ENCODE measurements around the gene ABCC1.

The ABCC1 gene

DNA sequence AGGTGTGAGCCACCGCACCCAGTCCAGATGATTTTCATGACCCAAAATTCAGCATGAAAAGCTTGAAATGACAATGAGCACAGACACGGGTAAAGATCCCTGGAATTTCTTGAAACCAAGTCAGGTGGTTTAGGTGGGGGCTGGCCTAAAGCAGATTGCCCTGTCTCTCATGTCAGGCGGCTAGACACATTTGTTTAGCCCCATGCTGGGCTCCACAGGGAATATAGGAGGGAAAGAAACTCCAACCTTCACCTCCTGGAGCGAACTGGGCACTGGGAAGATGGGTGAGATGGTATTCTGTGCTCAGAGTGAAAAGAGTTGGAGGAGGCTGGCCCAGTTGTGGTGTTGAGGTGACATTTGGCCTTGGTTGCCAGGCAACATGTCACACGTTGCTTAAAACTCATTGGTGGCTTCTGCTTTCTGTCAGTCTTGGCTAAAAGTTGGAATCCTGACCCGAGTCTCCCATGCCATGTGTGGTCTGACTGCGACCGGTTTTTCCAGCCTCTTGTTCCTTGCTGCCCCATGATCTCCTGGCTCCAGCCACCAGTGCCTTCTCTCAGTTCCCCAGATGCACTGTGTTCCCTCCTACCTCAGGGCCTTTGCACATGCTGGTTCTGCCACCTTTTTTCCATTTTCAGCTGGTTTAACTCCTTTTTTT, 160.2 kb downstream of the ABCC1 start:
- TF ChIP-seq, protein P1, sequence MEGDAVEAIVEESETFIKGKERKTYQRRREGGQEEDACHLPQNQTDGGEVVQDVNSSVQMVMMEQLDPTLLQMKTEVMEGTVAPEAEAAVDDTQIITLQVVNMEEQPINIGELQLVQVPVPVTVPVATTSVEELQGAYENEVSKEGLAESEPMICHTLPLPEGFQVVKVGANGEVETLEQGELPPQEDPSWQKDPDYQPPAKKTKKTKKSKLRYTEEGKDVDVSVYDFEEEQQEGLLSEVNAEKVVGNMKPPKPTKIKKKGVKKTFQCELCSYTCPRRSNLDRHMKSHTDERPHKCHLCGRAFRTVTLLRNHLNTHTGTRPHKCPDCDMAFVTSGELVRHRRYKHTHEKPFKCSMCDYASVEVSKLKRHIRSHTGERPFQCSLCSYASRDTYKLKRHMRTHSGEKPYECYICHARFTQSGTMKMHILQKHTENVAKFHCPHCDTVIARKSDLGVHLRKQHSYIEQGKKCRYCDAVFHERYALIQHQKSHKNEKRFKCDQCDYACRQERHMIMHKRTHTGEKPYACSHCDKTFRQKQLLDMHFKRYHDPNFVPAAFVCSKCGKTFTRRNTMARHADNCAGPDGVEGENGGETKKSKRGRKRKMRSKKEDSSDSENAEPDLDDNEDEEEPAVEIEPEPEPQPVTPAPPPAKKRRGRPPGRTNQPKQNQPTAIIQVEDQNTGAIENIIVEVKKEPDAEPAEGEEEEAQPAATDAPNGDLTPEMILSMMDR (conservative IDR thresholded peaks at IDR 0.05; ENCODE audit: control insufficient read depth, insufficient read depth, low read depth, low read length), result no peak
- no peak overlapping the region for H3K4me3 ChIP-seq (ENCODE audit: control insufficient read depth, low read depth, low read length)
- no peak for DNase-seq (ENCODE audit: low read depth)

DNA sequence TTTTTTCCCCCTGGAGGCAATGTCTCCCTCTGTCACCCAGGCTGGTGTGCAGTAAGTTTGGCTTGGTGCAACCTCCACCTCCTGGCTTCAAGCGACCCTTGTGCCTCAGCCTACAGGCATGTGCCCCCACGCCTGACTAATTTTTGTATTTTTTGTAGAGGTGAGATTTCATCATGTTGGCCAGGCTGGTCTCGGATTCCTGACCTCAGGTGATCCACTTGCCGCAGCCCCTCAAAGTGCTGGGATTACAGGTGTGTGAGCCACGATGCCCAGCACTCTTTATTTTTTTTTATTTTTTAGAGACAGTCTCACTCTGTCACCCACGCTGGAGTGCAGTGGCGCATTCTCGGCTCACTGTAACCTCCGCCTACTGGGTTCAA, 160.7 kb downstream of the ABCC1 start:
- DNase-seq (ENCODE audit: low read depth), result no peak
- no peak overlapping the region for H3K4me3 ChIP-seq (ENCODE audit: control insufficient read depth, low read depth, low read length)
- TF ChIP-seq, protein P1 (conservative IDR thresholded peaks at IDR 0.05; ENCODE audit: control insufficient read depth, insufficient read depth, low read depth, low read length), result no peak

DNA sequence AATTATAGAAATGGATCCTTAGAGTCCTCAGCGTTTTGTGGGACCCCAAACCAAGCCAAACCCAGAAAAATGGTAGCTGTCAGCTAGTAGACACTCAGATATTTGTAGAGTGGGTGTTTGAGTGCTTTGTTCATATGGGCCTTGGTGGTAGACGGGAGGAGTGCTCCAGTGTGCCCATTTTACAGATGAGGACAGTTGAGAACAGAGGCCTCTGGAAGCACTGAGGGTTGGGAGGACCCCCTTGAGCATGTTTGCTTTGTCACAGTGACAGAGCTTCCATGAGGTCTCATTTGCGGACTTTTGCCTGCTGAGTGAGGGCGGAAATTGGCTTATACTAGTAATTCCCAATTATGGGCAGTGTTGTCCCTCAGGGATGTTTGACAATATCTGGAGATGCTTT, 162.2 kb downstream of the ABCC1 start:
- no peak overlapping the region for H3K4me3 ChIP-seq (ENCODE audit: control insufficient read depth, low read depth, low read length)
- TF ChIP-seq, protein P1 (conservative IDR thresholded peaks at IDR 0.05; ENCODE audit: control insufficient read depth, insufficient read depth, low read depth, low read length), result no peak
- no peak for DNase-seq (ENCODE audit: low read depth)

DNA sequence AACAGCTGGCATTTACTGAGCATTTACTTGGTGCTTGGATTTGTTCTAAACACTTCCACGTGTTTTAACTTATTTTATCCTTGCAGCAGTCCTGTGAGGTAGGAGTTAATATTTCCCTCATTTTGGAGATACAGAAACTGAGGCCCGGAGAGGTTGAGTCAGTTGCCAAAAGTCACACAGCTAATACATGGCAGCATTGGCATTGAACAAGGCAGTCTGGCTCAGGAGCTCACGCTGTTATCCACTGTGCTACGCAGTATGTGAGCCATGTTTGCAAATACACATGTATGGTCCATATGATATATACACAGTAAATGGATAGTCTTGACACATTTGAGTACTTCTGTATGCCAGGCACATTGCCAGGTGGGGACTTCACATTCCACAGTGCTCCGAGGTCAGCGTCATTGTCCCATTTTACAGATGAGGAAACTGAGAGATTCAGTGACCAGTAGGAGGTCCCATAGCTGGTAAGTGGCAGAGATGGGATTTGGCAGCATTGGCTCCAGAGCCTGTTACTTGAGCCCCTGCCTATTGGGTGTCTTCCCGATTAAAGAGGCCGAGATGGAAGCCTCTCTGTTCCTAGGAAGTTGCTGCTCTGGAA, 163.1 kb downstream of the ABCC1 start:
- DNase-seq (ENCODE audit: low read depth), result no peak
- TF ChIP-seq, protein P1 (conservative IDR thresholded peaks at IDR 0.05; ENCODE audit: control insufficient read depth, insufficient read depth, low read depth, low read length), result no peak
- H3K4me3 ChIP-seq (ENCODE audit: control insufficient read depth, low read depth, low read length), result no peak overlapping the region

DNA sequence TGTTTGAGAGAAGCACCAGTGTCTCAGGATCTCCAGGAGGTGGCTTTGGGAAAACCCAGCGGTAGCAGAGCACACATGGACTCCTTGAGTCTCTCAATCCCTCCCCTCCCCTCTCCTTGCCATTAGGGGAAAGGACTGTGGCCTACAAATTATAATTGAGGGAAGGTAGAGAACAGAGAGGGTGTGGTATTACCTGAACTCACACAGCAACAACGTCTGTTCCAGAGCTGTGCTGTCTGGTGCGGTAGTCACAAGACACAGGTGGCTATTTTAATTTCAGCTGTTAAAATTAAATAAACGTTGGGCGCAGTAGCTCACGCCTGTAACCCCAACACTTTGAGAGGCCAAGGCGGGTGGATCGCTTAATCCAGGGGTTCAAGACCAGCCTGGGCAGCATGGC, 163.7 kb downstream of the ABCC1 start:
- no peak overlapping the region for H3K4me3 ChIP-seq (ENCODE audit: control insufficient read depth, low read depth, low read length)
- TF ChIP-seq, protein P1 (conservative IDR thresholded peaks at IDR 0.05; ENCODE audit: control insufficient read depth, insufficient read depth, low read depth, low read length), result no peak
- DNase-seq (ENCODE audit: low read depth), result no peak

DNA sequence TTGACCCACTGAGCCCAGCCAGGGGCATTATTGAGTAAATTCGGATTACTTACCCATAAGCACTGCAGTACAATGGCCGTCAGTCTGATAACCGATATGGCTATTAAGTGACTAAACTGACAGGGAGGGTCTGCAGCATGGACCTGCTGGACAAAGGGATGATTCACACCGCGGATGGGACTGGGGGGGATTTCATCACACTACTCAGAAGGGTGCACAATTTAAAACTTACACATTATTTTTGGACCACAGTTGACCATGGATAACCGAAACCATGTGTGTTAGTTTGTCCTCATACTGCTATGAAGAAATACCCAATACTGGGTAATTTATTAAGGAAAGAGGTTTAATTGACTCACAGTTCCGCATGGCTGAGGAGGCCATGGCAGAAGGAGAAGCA, 167.4 kb downstream of the ABCC1 start:
- peak; percentile 44 for DNase-seq (ENCODE audit: low read depth)
- TF ChIP-seq, protein P1 (conservative IDR thresholded peaks at IDR 0.05; ENCODE audit: control insufficient read depth, insufficient read depth, low read depth, low read length), result no peak

More for the DNA sequence above, 167.4 kb downstream of the ABCC1 start:
- H3K4me3 ChIP-seq (ENCODE audit: control insufficient read depth, low read depth, low read length), result no peak overlapping the region
